Astrocyte of the spinal cord (primary cell): Measurements from ENCODE around the gene TRPM8.

Experiments used
- DNase-seq: peaks from one replicate; pipeline ENCODE4 v3.0.0; 2011; ENCODE audit warnings: low read depth, low spot score
- H3K4me3 ChIP-seq: 2 replicates; pipeline ENCODE4 v1.5.1; 2011; ENCODE audit warnings: low read depth, mild to moderate bottlenecking, low read length, moderate library complexity
- CTCF ChIP-seq: IDR thresholded peaks from 2 replicates; pipeline ENCODE4 v1.5.1; 2012; ENCODE audit warnings: low read depth, mild to moderate bottlenecking, low read length, inconsistent platforms
- in situ Hi-C: cut with HindIII; loops from 2 replicates; pipeline ENCODE4 v1.10.0; 2017; ENCODE audit warnings: low sequenced_read_pairs

The TRPM8 gene

GRCh38 chr2:233994151-233994550, 77.0 kb downstream of the TRPM8 start:
- no peak for TF ChIP-seq CTCF
- no peak for DNase-seq
- no peak overlapping the region for H3K4me3 ChIP-seq
- in situ Hi-C loops = no loop called here

GRCh38 chr2:233996000-233996399, 78.8 kb downstream of the TRPM8 start:
- no peak overlapping the region for H3K4me3 ChIP-seq
- in situ Hi-C loops = no loop called here

GRCh38 chr2:233996461-233996860, 79.3 kb downstream of the TRPM8 start:
- no peak overlapping the region for H3K4me3 ChIP-seq
- no peak for DNase-seq
- in situ Hi-C loops = no loop called here
- no peak for TF ChIP-seq CTCF

More at GRCh38 chr2:233996000-233996399, 78.8 kb downstream of the TRPM8 start:
- DNase-seq = no peak
- no peak for TF ChIP-seq CTCF

GRCh38 chr2:233997707-233998106, 80.5 kb downstream of the TRPM8 start:
- no peak for DNase-seq
- in situ Hi-C loops = no loop called here
- no peak overlapping the region for H3K4me3 ChIP-seq
- TF ChIP-seq CTCF = no peak

DNA sequence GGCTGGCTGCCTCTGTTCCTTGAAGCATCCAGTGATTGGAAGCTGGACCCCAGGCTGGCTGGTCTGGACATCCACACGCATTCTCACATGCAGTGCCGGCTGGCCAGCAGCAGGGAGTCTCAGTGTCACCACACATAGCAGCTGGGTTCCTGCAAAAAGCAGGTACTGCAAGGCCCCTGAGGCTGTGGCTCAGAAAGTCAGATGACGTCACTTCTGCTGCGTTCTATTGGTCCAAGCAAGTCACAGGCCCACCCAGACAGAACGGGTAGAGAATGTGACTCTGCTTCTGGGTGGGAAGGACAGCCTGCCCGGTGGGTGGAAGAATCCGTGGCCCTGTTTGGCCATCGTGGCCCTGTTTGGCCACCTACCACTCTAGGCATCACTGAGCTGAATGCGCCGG, 82.0 kb downstream of the TRPM8 start:
- no peak overlapping the region for H3K4me3 ChIP-seq

DNA sequence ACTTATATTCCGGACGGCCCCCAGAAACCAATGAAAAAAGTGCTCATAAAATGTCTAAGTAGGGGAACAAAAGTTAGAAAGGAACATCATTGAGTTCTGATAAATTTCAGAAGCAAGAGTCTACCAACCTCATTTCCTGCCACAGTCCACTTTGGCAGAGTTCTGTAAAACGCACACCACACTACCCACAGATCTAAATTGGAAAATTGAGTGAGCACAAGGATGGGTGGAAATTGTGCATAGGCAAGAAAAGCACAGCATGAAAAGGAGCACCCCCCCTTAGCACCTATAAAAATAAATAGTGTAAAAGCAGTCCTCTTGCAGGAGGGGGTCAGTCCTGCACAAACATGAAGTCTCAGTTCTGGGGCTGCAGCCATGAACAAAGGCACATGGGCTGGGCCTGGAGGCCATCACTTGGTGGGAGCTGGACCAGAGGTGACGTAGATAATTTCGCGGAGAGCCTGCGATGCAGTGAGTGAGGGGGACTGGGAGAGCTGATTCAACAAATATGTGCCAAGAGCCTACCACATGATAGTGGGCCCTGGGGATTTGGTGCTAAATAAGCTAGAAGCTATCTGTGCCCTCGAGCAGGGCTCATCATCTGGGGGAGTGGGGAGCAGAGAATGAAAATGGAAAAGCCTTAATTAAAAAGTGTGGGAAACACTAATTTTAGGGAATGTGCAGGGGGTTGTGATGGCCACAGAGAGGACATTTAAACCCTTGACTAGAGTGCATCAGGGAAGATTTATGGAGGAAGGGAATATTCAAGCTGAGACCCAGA, 84.4 kb downstream of the TRPM8 start:
- in situ Hi-C loops = no loop called here
- H3K4me3 ChIP-seq = no peak overlapping the region
- no peak for TF ChIP-seq CTCF
- DNase-seq = no peak

More for the DNA sequence above, 82.0 kb downstream of the TRPM8 start:
- in situ Hi-C loops = no loop called here
- no peak for TF ChIP-seq CTCF
- no peak for DNase-seq

DNA sequence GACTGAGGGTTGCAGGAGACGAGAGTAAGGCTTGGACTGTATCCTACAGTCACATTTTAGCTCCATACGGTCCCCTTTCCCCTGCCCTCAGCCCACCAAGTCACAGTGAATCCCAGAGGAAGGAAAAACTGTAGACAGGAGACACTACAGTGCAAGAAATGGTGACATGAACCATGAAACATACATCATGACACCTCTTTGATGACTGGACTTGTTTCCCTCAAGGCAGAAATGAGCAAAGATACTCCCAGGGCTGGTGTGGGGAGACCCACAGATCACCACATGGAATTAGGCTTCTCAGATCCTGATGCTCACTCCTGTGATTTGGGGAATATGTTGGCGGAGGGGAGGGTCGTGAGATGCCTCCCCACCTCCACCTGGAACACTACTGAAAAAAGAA, 85.1 kb downstream of the TRPM8 start:
- no peak for DNase-seq
- in situ Hi-C loops = no loop called here
- no peak for TF ChIP-seq CTCF
- no peak overlapping the region for H3K4me3 ChIP-seq
